Progenitor cell of endocrine pancreas (in vitro differentiated cells): ENCODE measurements around the gene NR6A1. TPM values are rescaled to one million over a fixed set of nuclear protein-coding genes. Genes with fewer than 3 reads are reported as not detected.
A peak's percentile ranks its signal among the peaks of the same experiment; 100 is the strongest.

ENCODE experiments used
- DNase-seq: peaks from one replicate; pipeline ENCODE4 v3.0.0; 2021; ENCODE audit warnings: low spot score; ENCODE audit not compliant: unreplicated experiment
- H3K27ac Mint-ChIP-seq: 2 replicates; pipeline ENCODE4 v1.8.0; 2021; ENCODE audit warnings: mild to moderate bottlenecking, moderate library complexity, mixed read lengths
- H3K27me3 Mint-ChIP-seq: 2 replicates; pipeline ENCODE4 v1.8.0; 2021; ENCODE audit warnings: mixed read lengths
- H3K36me3 Mint-ChIP-seq: 2 replicates; pipeline ENCODE4 v1.8.0; 2022; ENCODE audit warnings: mixed read lengths; ENCODE audit not compliant: insufficient read depth
- H3K4me1 Mint-ChIP-seq: 2 replicates; pipeline ENCODE4 v1.8.0; 2021; ENCODE audit warnings: low read depth, mixed read lengths
- H3K4me3 Mint-ChIP-seq: 2 replicates; pipeline ENCODE4 v1.8.0; 2021; ENCODE audit warnings: low read depth, mild to moderate bottlenecking, moderate library complexity, mixed read lengths
- H3K9me3 Mint-ChIP-seq: 2 replicates; pipeline ENCODE4 v1.8.0; 2021; ENCODE audit warnings: low read depth, mixed read lengths
- CTCF ChIP-seq: fragments of 200-600 bp; sonication (generic); IDR thresholded peaks from one replicate; pipeline ENCODE4 v1.5.0; 2021; ENCODE audit warnings: antibody characterized with exemption, mild to moderate bottlenecking; ENCODE audit not compliant: unreplicated experiment
- total RNA-seq: library from RNA; stranded (reverse); gene quantifications from 2 replicates; pipeline ENCODE4 v1.2.1, GENCODE V29; 2021

NR6A1 gene
- total RNA-seq, 1 donor from 2014 or later: 86.4 TPM

GRCh38 chr9:124544535-124544934 lies 226.6 kb downstream of the NR6A1 start:
- DNase-seq: no peak
- Mint-ChIP-seq H3K27ac (peak overlapping the region; percentile 43), H3K4me1 (peaks cover 7% of the 10 kb centered on the region), H3K27me3 (no peaks in the 10 kb centered on the region), H3K4me3 (no peak overlapping the region), H3K9me3 (no peaks in the 10 kb centered on the region), H3K36me3 (peaks cover 17% of the 10 kb centered on the region)
- no peak for TF ChIP-seq CTCF

- TF ChIP-seq CTCF: no peak
- no peak overlapping the region for H3K27ac Mint-ChIP-seq
- peaks cover 6% of the 10 kb centered on the region for H3K4me1 Mint-ChIP-seq
- H3K36me3 Mint-ChIP-seq: peaks cover 16% of the 10 kb centered on the region
- no peak for DNase-seq
- H3K4me3 Mint-ChIP-seq: no peak overlapping the region
- H3K27me3 Mint-ChIP-seq: no peaks in the 10 kb centered on the region
- H3K9me3 Mint-ChIP-seq: no peaks in the 10 kb centered on the region
These were observed 229.3 kb downstream of the NR6A1 start for GRCh38 chr9:124541824-124542223.

- no peak overlapping the region for H3K4me3 Mint-ChIP-seq
- no peak for TF ChIP-seq CTCF
- DNase-seq: no peak
- no peak overlapping the region for H3K27ac Mint-ChIP-seq
- H3K36me3 Mint-ChIP-seq: peaks cover 25% of the 10 kb centered on the region
- no peaks in the 10 kb centered on the region for H3K9me3 Mint-ChIP-seq
- H3K27me3 Mint-ChIP-seq: no peaks in the 10 kb centered on the region
- no peaks in the 10 kb centered on the region for H3K4me1 Mint-ChIP-seq
These were observed 233.2 kb downstream of the NR6A1 start for GRCh38 chr9:124537926-124538325.

GRCh38 chr9:124535846-124536245 lies 235.3 kb downstream of the NR6A1 start:
- DNase-seq: no peak
- Mint-ChIP-seq H3K27ac (peak overlapping the region; percentile 82), H3K27me3 (no peaks in the 10 kb centered on the region), H3K4me1 (no peaks in the 10 kb centered on the region), H3K9me3 (no peaks in the 10 kb centered on the region), H3K4me3 (no peak overlapping the region), H3K36me3 (peaks cover 23% of the 10 kb centered on the region)
- no peak for TF ChIP-seq CTCF

- no peak for TF ChIP-seq CTCF
- Mint-ChIP-seq H3K9me3 (no peaks in the 10 kb centered on the region), H3K36me3 (peaks cover 21% of the 10 kb centered on the region), H3K4me3 (no peak overlapping the region), H3K27ac (no peak overlapping the region), H3K4me1 (no peaks in the 10 kb centered on the region), H3K27me3 (no peaks in the 10 kb centered on the region)
- DNase-seq: no peak
These were observed 238.2 kb downstream of the NR6A1 start for GRCh38 chr9:124532897-124533296.
